ENCODE measurements around the gene NRXN3. TPM values are rescaled to one million over a fixed set of nuclear protein-coding genes. Genes with fewer than 3 reads are reported as not detected.

NRXN3 gene
- total RNA-seq, 1 experiment from 2014 or later: not detected

GRCh38 chr14:79369359-79370332 lies 1199.5 kb downstream of the NRXN3 start:
- no TSS peak for BruUV-seq (replicated peaks)
- Histone ChIP-seq H3F3A (ENCODE audit: insufficient read depth, low read depth) (no peaks in the 10 kb centered on the region), H3K4me3 (no peak overlapping the region), H4K20me1 (ENCODE audit: insufficient read depth) (no peaks in the 10 kb centered on the region), H3K36me3 (ENCODE audit: low read depth) (no peaks in the 10 kb centered on the region), H2AFZ (no peak overlapping the region), H3K27ac (no peak overlapping the region), H3K9me3 (ENCODE audit: insufficient read depth, low read depth) (peaks cover 4% of the 10 kb centered on the region; the same call in 1 of the 2 replicates), H3K9me2 (ENCODE audit: insufficient read depth) (no peaks in the 10 kb centered on the region), H3K4me2 (no peak overlapping the region), H3K4me1 (replicated peaks; ENCODE audit: insufficient read depth) (no peaks in the 10 kb centered on the region), H3K27me3 (ENCODE audit: insufficient read depth, low read depth) (no peaks in the 10 kb centered on the region), H3K79me2 (ENCODE audit: low read depth) (no peaks in the 10 kb centered on the region)
- DNase-seq: no peak
- TF ChIP-seq EZH2 (IDR thresholded peaks at IDR 0.05; ENCODE audit: low read depth) (no peak), CTCF (conservative IDR thresholded peaks at IDR 0.05) (no peak)
- POLR2A ChIA-PET (ENCODE audit: unreplicated experiment): no interaction called here
- intact Hi-C loops (cut with micrococcal nuclease; ENCODE audit: unreplicated experiment): no loop called here
- CTCF ChIA-PET: no interaction called here

GRCh38 chr14:79370969-79371368 lies 1200.8 kb downstream of the NRXN3 start:
- H3K36me3 ChIP-seq (ENCODE audit: low read depth): no peaks in the 10 kb centered on the region
- peaks cover 4% of the 10 kb centered on the region; the same call in 1 of the 2 replicates for H3K9me3 ChIP-seq (ENCODE audit: insufficient read depth, low read depth)
- H3K4me1 ChIP-seq (replicated peaks; ENCODE audit: insufficient read depth): no peaks in the 10 kb centered on the region
- H3F3A ChIP-seq (ENCODE audit: insufficient read depth, low read depth): no peaks in the 10 kb centered on the region
- intact Hi-C loops (cut with micrococcal nuclease; ENCODE audit: unreplicated experiment): no loop called here
- no peak for TF ChIP-seq EZH2 (IDR thresholded peaks at IDR 0.05; ENCODE audit: low read depth)
- no peak for TF ChIP-seq CTCF (conservative IDR thresholded peaks at IDR 0.05)
- H3K79me2 ChIP-seq (ENCODE audit: low read depth): no peaks in the 10 kb centered on the region
- H3K27me3 ChIP-seq (ENCODE audit: insufficient read depth, low read depth): no peaks in the 10 kb centered on the region
- POLR2A ChIA-PET (ENCODE audit: unreplicated experiment): no interaction called here
- H4K20me1 ChIP-seq (ENCODE audit: insufficient read depth): no peaks in the 10 kb centered on the region
- DNase-seq: no peak
- no peaks in the 10 kb centered on the region for H3K9me2 ChIP-seq (ENCODE audit: insufficient read depth)
- no TSS peak for BruUV-seq (replicated peaks)
- H2AFZ ChIP-seq: no peak overlapping the region
- no peak overlapping the region for H3K4me2 ChIP-seq
- H3K4me3 ChIP-seq: no peak overlapping the region
- no peak overlapping the region for H3K27ac ChIP-seq
- CTCF ChIA-PET: no interaction called here

GRCh38 chr14:79373451-79373850 lies 1203.3 kb downstream of the NRXN3 start:
- ChIA-PET CTCF (no interaction called here), POLR2A (ENCODE audit: unreplicated experiment) (no interaction called here)
- no peaks in the 10 kb centered on the region for H3F3A ChIP-seq (ENCODE audit: insufficient read depth, low read depth)
- H3K4me3 ChIP-seq: no peak overlapping the region
- H3K27me3 ChIP-seq (ENCODE audit: insufficient read depth, low read depth): no peaks in the 10 kb centered on the region
- H3K36me3 ChIP-seq (ENCODE audit: low read depth): no peaks in the 10 kb centered on the region
- no peak overlapping the region for H3K4me2 ChIP-seq
- H3K9me3 ChIP-seq (ENCODE audit: insufficient read depth, low read depth): peaks cover 4% of the 10 kb centered on the region; the same call in 1 of the 2 replicates
- intact Hi-C loops (cut with micrococcal nuclease; ENCODE audit: unreplicated experiment): no loop called here
- BruUV-seq (replicated peaks): no TSS peak
- no peak for DNase-seq
- no peak overlapping the region for H2AFZ ChIP-seq
- no peaks in the 10 kb centered on the region for H3K4me1 ChIP-seq (replicated peaks; ENCODE audit: insufficient read depth)
- no peak overlapping the region for H3K27ac ChIP-seq
- TF ChIP-seq CTCF (conservative IDR thresholded peaks at IDR 0.05) (no peak), EZH2 (IDR thresholded peaks at IDR 0.05; ENCODE audit: low read depth) (no peak)
- H3K79me2 ChIP-seq (ENCODE audit: low read depth): no peaks in the 10 kb centered on the region
- H3K9me2 ChIP-seq (ENCODE audit: insufficient read depth): no peaks in the 10 kb centered on the region
- no peaks in the 10 kb centered on the region for H4K20me1 ChIP-seq (ENCODE audit: insufficient read depth)

All from PC-9 (cell line).